ENCODE measurements around the gene BACH1. TPM values are rescaled to one million over a fixed set of nuclear protein-coding genes. Genes with fewer than 3 reads are reported as not detected.
A peak's percentile ranks its signal among the peaks of the same experiment; 100 is the strongest.

BACH1 gene
- total RNA-seq, 2 experiments from 2014 or later = 23.5 to 23.7 TPM

- Mint-ChIP-seq H3K36me3 (ENCODE audit: low read depth) (peaks cover 5% of the 10 kb centered on the region), H3K4me1 (ENCODE audit: low read depth) (no peaks in the 10 kb centered on the region), H3K27me3 (ENCODE audit: low read depth) (no peaks in the 10 kb centered on the region), H3K27ac (no peak overlapping the region), H3K9me3 (ENCODE audit: insufficient read depth) (no peaks in the 10 kb centered on the region), H3K4me3 (no peak overlapping the region)
- ChIA-PET POLR2A (no interaction called here), CTCF (interaction anchor here (1.4 kb wide), 1 partner anchor 13 kb away, joined by 5 read pairs; no protein-coding TSS in a partner anchor)
- no peak for DNase-seq
- no peak for ATAC-seq
Measured at GRCh38 chr21:29335720-29336119, 37.0 kb downstream of the BACH1 start.

GRCh38 chr21:29338256-29338655, 39.5 kb downstream of the BACH1 start:
- H3K27ac Mint-ChIP-seq = no peak overlapping the region
- H3K4me1 Mint-ChIP-seq (ENCODE audit: low read depth) = no peaks in the 10 kb centered on the region
- no peaks in the 10 kb centered on the region for H3K27me3 Mint-ChIP-seq (ENCODE audit: low read depth)
- no peak overlapping the region for H3K4me3 Mint-ChIP-seq
- ChIA-PET POLR2A (no interaction called here), CTCF (interaction anchor here (1.1 to 2.5 kb wide), 2 partner anchors 9 to 10 kb away, joined by 3 to 21 read pairs; no protein-coding TSS in a partner anchor)
- H3K36me3 Mint-ChIP-seq (ENCODE audit: low read depth) = peaks cover 9% of the 10 kb centered on the region
- no peak for DNase-seq
- ATAC-seq = no peak
- H3K9me3 Mint-ChIP-seq (ENCODE audit: insufficient read depth) = no peaks in the 10 kb centered on the region

GRCh38 chr21:29340228-29340627, 41.5 kb downstream of the BACH1 start:
- ATAC-seq = no peak
- CTCF ChIA-PET = interaction anchor here (0.8 to 2.5 kb wide), 4 partner anchors 8 to 37 kb away, joined by 3 to 21 read pairs (median 4); no protein-coding TSS in a partner anchor
- Mint-ChIP-seq H3K27me3 (ENCODE audit: low read depth) (no peaks in the 10 kb centered on the region), H3K4me3 (no peak overlapping the region), H3K9me3 (ENCODE audit: insufficient read depth) (no peaks in the 10 kb centered on the region), H3K27ac (no peak overlapping the region), H3K36me3 (ENCODE audit: low read depth) (peaks cover 9% of the 10 kb centered on the region), H3K4me1 (ENCODE audit: low read depth) (no peaks in the 10 kb centered on the region)
- no peak for DNase-seq
- POLR2A ChIA-PET = interaction anchor here (0.5 kb wide), 1 partner anchor 251 kb away, joined by 4 read pairs; no protein-coding TSS in a partner anchor

DNA sequence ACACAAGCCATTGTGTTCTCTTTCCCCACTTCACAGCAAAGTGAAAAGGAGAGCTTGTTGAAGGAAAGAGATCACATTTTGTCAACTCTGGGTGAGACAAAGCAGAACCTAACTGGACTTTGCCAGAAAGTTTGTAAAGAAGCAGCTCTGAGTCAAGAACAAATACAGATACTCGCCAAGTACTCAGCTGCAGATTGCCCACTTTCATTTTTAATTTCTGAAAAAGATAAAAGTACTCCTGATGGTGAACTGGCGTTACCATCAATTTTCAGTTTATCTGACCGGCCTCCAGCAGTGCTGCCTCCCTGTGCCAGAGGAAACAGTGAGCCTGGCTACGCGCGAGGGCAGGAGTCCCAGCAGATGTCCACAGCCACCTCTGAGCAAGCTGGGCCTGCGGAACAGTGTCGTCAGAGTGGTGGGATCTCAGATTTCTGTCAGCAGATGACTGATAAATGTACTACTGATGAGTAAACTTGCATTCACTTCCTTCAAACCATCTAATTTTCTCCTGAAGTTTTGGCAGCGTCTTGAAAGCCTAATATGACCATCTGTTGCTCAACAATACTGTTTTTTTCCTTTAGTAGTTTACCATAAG, 43.7 kb downstream of the BACH1 start:
- H3K27ac Mint-ChIP-seq = peak overlapping the region; percentile 6
- no peaks in the 10 kb centered on the region for H3K9me3 Mint-ChIP-seq (ENCODE audit: insufficient read depth)
- POLR2A ChIA-PET = interaction anchor here (1.2 kb wide), 1 partner anchor 43 kb away, joined by 5 read pairs; the partner anchor contains the start of gene BACH1

GRCh38 chr21:29343519-29343918, 44.8 kb downstream of the BACH1 start:
- peaks cover 15% of the 10 kb centered on the region for H3K4me1 Mint-ChIP-seq (ENCODE audit: low read depth)
- CTCF ChIA-PET = interaction anchor here (0.9 to 1.5 kb wide), 3 partner anchors 18 to 348 kb away, joined by 3 read pairs; no protein-coding TSS in a partner anchor

More for the DNA sequence above, 43.7 kb downstream of the BACH1 start:
- no peak overlapping the region for H3K4me3 Mint-ChIP-seq
- no peaks in the 10 kb centered on the region for H3K27me3 Mint-ChIP-seq (ENCODE audit: low read depth)
- H3K4me1 Mint-ChIP-seq (ENCODE audit: low read depth) = peaks cover 5% of the 10 kb centered on the region
- peaks cover 9% of the 10 kb centered on the region for H3K36me3 Mint-ChIP-seq (ENCODE audit: low read depth)
- ATAC-seq = no peak
- no peak for DNase-seq
- CTCF ChIA-PET = interaction anchor here (1.0 to 1.7 kb wide), 4 partner anchors 9 to 253 kb away, joined by 3 to 4 read pairs (median 4); no protein-coding TSS in a partner anchor

DNA sequence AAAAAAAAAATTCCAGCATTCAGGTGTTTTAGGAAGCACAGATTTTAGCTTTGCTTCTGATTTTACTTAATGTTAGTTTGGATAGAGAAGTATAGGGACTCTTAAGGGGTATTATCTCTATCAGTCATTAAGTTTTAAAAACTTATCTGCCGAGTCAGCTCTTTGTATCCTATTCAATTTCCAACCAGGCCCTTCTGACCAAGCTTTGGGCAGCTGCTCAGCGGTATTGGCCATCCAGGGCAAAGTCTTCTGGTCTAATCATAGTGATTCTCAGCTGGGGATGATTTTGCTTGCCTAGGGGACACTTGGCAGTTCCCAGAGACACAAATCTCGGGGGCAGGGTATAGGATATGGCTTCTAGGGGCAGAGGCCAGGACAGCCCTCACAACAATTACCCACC, 47.6 kb downstream of the BACH1 start:
- no peak for ATAC-seq
- Mint-ChIP-seq H3K4me3 (no peak overlapping the region), H3K36me3 (ENCODE audit: low read depth) (peaks cover 9% of the 10 kb centered on the region), H3K4me1 (ENCODE audit: low read depth) (peaks cover 16% of the 10 kb centered on the region), H3K27ac (no peak overlapping the region), H3K27me3 (ENCODE audit: low read depth) (no peaks in the 10 kb centered on the region), H3K9me3 (ENCODE audit: insufficient read depth) (no peaks in the 10 kb centered on the region)
- ChIA-PET CTCF (interaction anchor here (0.6 to 1.1 kb wide), 3 partner anchors 26 to 253 kb away, joined by 3 to 4 read pairs (median 3); no protein-coding TSS in a partner anchor), POLR2A (interaction anchor here (0.7 kb wide), 1 partner anchor 344 kb away, joined by 3 read pairs; no protein-coding TSS in a partner anchor)
- DNase-seq = no peak

More at GRCh38 chr21:29343519-29343918, 44.8 kb downstream of the BACH1 start:
- no peaks in the 10 kb centered on the region for H3K27me3 Mint-ChIP-seq (ENCODE audit: low read depth)
- H3K9me3 Mint-ChIP-seq (ENCODE audit: insufficient read depth) = no peaks in the 10 kb centered on the region
- no peak overlapping the region for H3K4me3 Mint-ChIP-seq
- ATAC-seq (no peak), DNase-seq (no peak)
- peaks cover 9% of the 10 kb centered on the region for H3K36me3 Mint-ChIP-seq (ENCODE audit: low read depth)
- POLR2A ChIA-PET = no interaction called here
- H3K27ac Mint-ChIP-seq = no peak overlapping the region

GRCh38 chr21:29346771-29347170, 48.0 kb downstream of the BACH1 start:
- no peak for ATAC-seq
- Mint-ChIP-seq H3K27ac (no peak overlapping the region), H3K36me3 (ENCODE audit: low read depth) (peaks cover 9% of the 10 kb centered on the region)

GRCh38 chr21:29347274-29347681, 48.6 kb downstream of the BACH1 start:
- ChIA-PET POLR2A (no interaction called here), CTCF (interaction anchor here (1.6 to 2.0 kb wide), 2 partner anchors 8 to 33 kb away, joined by 8 to 21 read pairs; no protein-coding TSS in a partner anchor)
- ATAC-seq = no peak
- H3K4me1 Mint-ChIP-seq (ENCODE audit: low read depth) = peaks cover 16% of the 10 kb centered on the region
- no peak overlapping the region for H3K27ac Mint-ChIP-seq
- DNase-seq = no peak
- no peaks in the 10 kb centered on the region for H3K27me3 Mint-ChIP-seq (ENCODE audit: low read depth)
- H3K4me3 Mint-ChIP-seq = no peak overlapping the region
- H3K9me3 Mint-ChIP-seq (ENCODE audit: insufficient read depth) = no peaks in the 10 kb centered on the region
- H3K36me3 Mint-ChIP-seq (ENCODE audit: low read depth) = peaks cover 7% of the 10 kb centered on the region

More at GRCh38 chr21:29346771-29347170, 48.0 kb downstream of the BACH1 start:
- no peaks in the 10 kb centered on the region for H3K27me3 Mint-ChIP-seq (ENCODE audit: low read depth)
- H3K9me3 Mint-ChIP-seq (ENCODE audit: insufficient read depth) = no peaks in the 10 kb centered on the region
- no peak for DNase-seq
- ChIA-PET POLR2A (interaction anchor here (0.7 kb wide), 1 partner anchor 344 kb away, joined by 3 read pairs; no protein-coding TSS in a partner anchor), CTCF (interaction anchor here (0.6 to 2.0 kb wide), 3 partner anchors 33 to 254 kb away, joined by 3 to 8 read pairs (median 4); no protein-coding TSS in a partner anchor)
- no peak overlapping the region for H3K4me3 Mint-ChIP-seq
- H3K4me1 Mint-ChIP-seq (ENCODE audit: low read depth) = peaks cover 16% of the 10 kb centered on the region

DNA sequence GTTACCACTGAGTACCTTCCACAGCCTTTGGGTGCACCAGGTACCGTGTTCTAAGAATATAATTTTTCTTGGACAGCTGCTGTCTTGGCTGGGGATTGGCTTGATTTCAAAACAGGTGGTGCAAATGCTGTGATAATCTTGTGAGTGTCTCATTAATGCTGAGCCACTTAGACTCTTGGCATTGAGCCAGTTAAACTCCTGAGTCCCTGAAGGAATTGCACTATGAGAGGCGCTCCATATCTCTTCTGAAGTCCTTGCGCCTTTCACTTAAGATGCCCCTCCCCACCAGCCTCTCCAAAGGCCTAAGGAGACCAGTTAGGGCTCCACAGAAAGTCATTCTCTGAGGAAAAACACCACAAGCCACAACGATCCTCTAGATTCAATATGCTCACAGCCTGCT, 51.0 kb downstream of the BACH1 start:
- POLR2A ChIA-PET = interaction anchor here (0.6 to 0.7 kb wide), 2 partner anchors 13 to 319 kb away, joined by 3 to 4 read pairs; no protein-coding TSS in a partner anchor
- no peak for ATAC-seq

GRCh38 chr21:29350246-29350779, 51.6 kb downstream of the BACH1 start:
- H3K9me3 Mint-ChIP-seq (ENCODE audit: insufficient read depth) = peaks cover 6% of the 10 kb centered on the region
- ChIA-PET CTCF (interaction anchor here (1.0 to 2.9 kb wide), 6 partner anchors 8 to 262 kb away, joined by 3 to 21 read pairs (median 6); no protein-coding TSS in a partner anchor), POLR2A (no interaction called here)
- H3K36me3 Mint-ChIP-seq (ENCODE audit: low read depth) = peaks cover 24% of the 10 kb centered on the region
- H3K27me3 Mint-ChIP-seq (ENCODE audit: low read depth) = no peaks in the 10 kb centered on the region
- no peak overlapping the region for H3K27ac Mint-ChIP-seq
- ATAC-seq (no peak), DNase-seq (no peak)
- H3K4me3 Mint-ChIP-seq = no peak overlapping the region
- H3K4me1 Mint-ChIP-seq (ENCODE audit: low read depth) = peaks cover 16% of the 10 kb centered on the region

More for the DNA sequence above, 51.0 kb downstream of the BACH1 start:
- Mint-ChIP-seq H3K9me3 (ENCODE audit: insufficient read depth) (peaks cover 5% of the 10 kb centered on the region), H3K4me3 (no peak overlapping the region), H3K4me1 (ENCODE audit: low read depth) (peaks cover 16% of the 10 kb centered on the region), H3K36me3 (ENCODE audit: low read depth) (peaks cover 23% of the 10 kb centered on the region), H3K27ac (no peak overlapping the region), H3K27me3 (ENCODE audit: low read depth) (no peaks in the 10 kb centered on the region)
- CTCF ChIA-PET = interaction anchor here (0.6 to 2.9 kb wide), 6 partner anchors 10 to 262 kb away, joined by 3 to 21 read pairs (median 6); no protein-coding TSS in a partner anchor
- DNase-seq = no peak

- no peak overlapping the region for H3K4me3 Mint-ChIP-seq
- no peaks in the 10 kb centered on the region for H3K27me3 Mint-ChIP-seq (ENCODE audit: low read depth)
- POLR2A ChIA-PET = no interaction called here
- DNase-seq = no peak
- ATAC-seq = no peak
- peaks cover 16% of the 10 kb centered on the region for H3K4me1 Mint-ChIP-seq (ENCODE audit: low read depth)
- CTCF ChIA-PET = interaction anchor here (0.9 to 2.0 kb wide), 6 partner anchors 10 to 262 kb away, joined by 4 to 8 read pairs (median 4); no protein-coding TSS in a partner anchor
- peaks cover 6% of the 10 kb centered on the region for H3K9me3 Mint-ChIP-seq (ENCODE audit: insufficient read depth)
- H3K36me3 Mint-ChIP-seq (ENCODE audit: low read depth) = peaks cover 24% of the 10 kb centered on the region
- H3K27ac Mint-ChIP-seq = no peak overlapping the region
Measured at GRCh38 chr21:29351691-29352090, 53.0 kb downstream of the BACH1 start.

Data from activated CD8-positive, alpha-beta T cell treated with anti-CD3 and anti-CD28 coated beads, Interleukin-2, amount 10 ng/mL, durations not matched to agents 7 days and 5 days (primary cell).